Esophagus squamous epithelium (tissue), 5 donors: ENCODE measurements around the gene RALY. TPM values are rescaled to one million over a fixed set of nuclear protein-coding genes. Genes with fewer than 3 reads are reported as not detected.

Experiments used
- DNase-seq: peaks from one replicate; lab custom pipeline; 2025; lab: John Stamatoyannopoulos, UW
- H3K27ac ChIP-seq, 4 donors: fragments of 200-600 bp; sonication (generic); one replicate each; pipeline ENCODE4 v1.5.1; 2016 to 2019; ENCODE audit warnings: mild to moderate bottlenecking in 1 of 4
- H3K27me3 ChIP-seq, 4 donors: fragments of 200-600 bp; sonication (generic); 1 replicate in 3 of 4; 2 replicates in 1 of 4; pipeline versions ENCODE4 v1.5.1 to v1.6.0; 2017 to 2021; ENCODE audit warnings: antibody characterized with exemption in 1 of 4
- H3K36me3 ChIP-seq, 3 donors: fragments of 200-600 bp; sonication (generic); one replicate each; pipeline ENCODE4 v1.5.1; 2016 to 2019
- H3K4me1 ChIP-seq, 3 donors: fragments of 200-600 bp; sonication (generic); one replicate each; pipeline ENCODE4 v1.5.1; 2017 to 2019
- H3K4me3 ChIP-seq, 4 donors: fragments of 200-600 bp; sonication (generic); 1 replicate in 3 of 4; 2 replicates in 1 of 4; pipeline ENCODE4 v1.5.1; 2016 to 2019; ENCODE audit warnings: mild to moderate bottlenecking in 2 of 4, moderate library complexity in 1 of 4
- H3K9me3 ChIP-seq, 3 donors: fragments of 200-600 bp; sonication (generic); one replicate each; pipeline ENCODE4 v1.5.1; 2016 to 2019
- CTCF ChIP-seq, 6 experiments: fragments of 450-650 bp in 4 of 6; fragments of 200-600 bp in 2 of 6; sonication (generic) in 2 of 6; IDR thresholded peaks; one replicate each; pipeline ENCODE4 v1.5.1; 2016 to 2019; ENCODE audit warnings: antibody characterized with exemption in 6 of 6, mild to moderate bottlenecking in 4 of 6, moderate library complexity in 4 of 6
- POLR2A ChIP-seq, 4 donors: fragments of 450-650 bp; IDR thresholded peaks; one replicate each; pipeline ENCODE4 v1.6.1; 2017; ENCODE audit warnings: antibody characterized with exemption in 4 of 4, mild to moderate bottlenecking in 4 of 4, moderate library complexity in 3 of 4
- WGBS, 2 donors: methylation state at CpG; one replicate each; pipeline ENCODE4 v1.1.5; 2018; 5-methylcytosine and 5-hydroxymethylcytosine counted together
- intact Hi-C: fragments of 100-400 bp; cut with DNase I; formaldehyde crosslinking; loops from one replicate; pipeline ENCODE4 v1.15.0; 2022
- total RNA-seq, 4 donors: library from RNA; depleted of rRNA; stranded (reverse); fragments of >200 nt; gene quantifications; one replicate each; pipeline ENCODE4 v1.1.0, GENCODE V29; 2016
- donor health status: DM: yes; HTN: yes; CAD: no.

Gene RALY
- total RNA-seq, 4 donors from 2014 or later: 70.3 to 100 (median 88.2) TPM

GRCh38 chr20:33981347-33981746 is 12.4 kb upstream of the RALY start:
- no peak overlapping the region for H3K4me3 ChIP-seq
- 82 to 89% methylated on average over 7 of the region's 7 CpGs for WGBS, 2 donors
- H3K36me3 ChIP-seq: no peaks in the 10 kb centered on the region
- no peak overlapping the region for H3K27ac ChIP-seq
- no peaks in the 10 kb centered on the region for H3K4me1 ChIP-seq
- TF ChIP-seq POLR2A (IDR thresholded peaks at IDR 0.05) (no peak), CTCF (IDR thresholded peaks at IDR 0.05) (no peak)
- H3K27me3 ChIP-seq: no peaks in the 10 kb centered on the region
- no peak for DNase-seq
- intact Hi-C loops: no loop called here
- H3K9me3 ChIP-seq: no peaks in the 10 kb centered on the region

GRCh38 chr20:33981964-33982363 is 11.7 kb upstream of the RALY start:
- intact Hi-C loops: no loop called here
- TF ChIP-seq POLR2A (IDR thresholded peaks at IDR 0.05): no peak
- TF ChIP-seq CTCF (IDR thresholded peaks at IDR 0.05): no peak
- no peaks in the 10 kb centered on the region for H3K4me1 ChIP-seq
- no peak for DNase-seq
- H3K4me3 ChIP-seq: no peak overlapping the region
- no peaks in the 10 kb centered on the region for H3K27me3 ChIP-seq
- no peak overlapping the region for H3K27ac ChIP-seq
- H3K9me3 ChIP-seq: no peaks in the 10 kb centered on the region
- 75 to 85% methylated on average over 2 to 3 of the region's 3 CpGs for WGBS, 2 donors
- H3K36me3 ChIP-seq: no peaks in the 10 kb centered on the region

GRCh38 chr20:33983371-33983770 is 10.3 kb upstream of the RALY start:
- TF ChIP-seq POLR2A (IDR thresholded peaks at IDR 0.05) (no peak), CTCF (IDR thresholded peaks at IDR 0.05) (no peak)

GRCh38 chr20:33984182-33984719 is 9.5 kb upstream of the RALY start:
- DNase-seq: no peak
- intact Hi-C loops: no loop called here
- TF ChIP-seq POLR2A (IDR thresholded peaks at IDR 0.05): no peak
- TF ChIP-seq CTCF (IDR thresholded peaks at IDR 0.05): no peak
- no peak overlapping the region for H3K27ac ChIP-seq
- H3K36me3 ChIP-seq: no peaks in the 10 kb centered on the region
- 63 to 80% methylated on average over 6 of the region's 7 CpGs for WGBS, 2 donors
- H3K9me3 ChIP-seq: no peaks in the 10 kb centered on the region
- H3K27me3 ChIP-seq: no peaks in the 10 kb centered on the region
- H3K4me3 ChIP-seq: no peak overlapping the region
- no peaks in the 10 kb centered on the region for H3K4me1 ChIP-seq

More at GRCh38 chr20:33983371-33983770, 10.3 kb upstream of the RALY start:
- H3K27ac ChIP-seq: no peak overlapping the region
- no peak overlapping the region for H3K4me3 ChIP-seq
- 91 to 94% methylated on average over 5 of the region's 5 CpGs for WGBS, 2 donors
- no peak for DNase-seq
- H3K27me3 ChIP-seq: no peaks in the 10 kb centered on the region
- no peaks in the 10 kb centered on the region for H3K4me1 ChIP-seq
- no peaks in the 10 kb centered on the region for H3K36me3 ChIP-seq
- no peaks in the 10 kb centered on the region for H3K9me3 ChIP-seq
- intact Hi-C loops: no loop called here

- H3K9me3 ChIP-seq: no peaks in the 10 kb centered on the region
- WGBS, 2 donors: 93 to 95% methylated on average over 2 of the region's 2 CpGs
- no peak overlapping the region for H3K4me3 ChIP-seq
- intact Hi-C loops: no loop called here
- no peak for TF ChIP-seq POLR2A (IDR thresholded peaks at IDR 0.05)
- TF ChIP-seq CTCF (IDR thresholded peaks at IDR 0.05): no peak
- H3K27ac ChIP-seq: no peak overlapping the region
- H3K36me3 ChIP-seq: no peaks in the 10 kb centered on the region
- no peaks in the 10 kb centered on the region for H3K4me1 ChIP-seq
- DNase-seq: no peak
- H3K27me3 ChIP-seq: no peaks in the 10 kb centered on the region
Measured at GRCh38 chr20:33985280-33985679, 8.4 kb upstream of the RALY start.
